HUDEP-2 (cell line): ENCODE data around the gene PCNX3.
"Not testable (repeated sequence)": the region's sequence is repeated elsewhere in the genome, so short reads cannot be mapped to it uniquely, and the experiment has no call there.

Experiments
- DNase-seq, 76 experiments: peaks; one replicate each; lab custom pipeline; 2025; ENCODE audit not compliant: unreplicated experiment in 76 of 76; lab: John Stamatoyannopoulos, UW

PCNX3 gene

GRCh38 chr11:65651589-65652510 lies 36.3 kb downstream of the PCNX3 start:
- DNase-seq: peak in 58 of 76 experiments; percentile 4 to 65 (median 41)

GRCh38 chr11:65652511-65653228 lies 37.1 kb downstream of the PCNX3 start:
- peak in 72 of 76 experiments; percentile 45 to 95 (median 82) for DNase-seq

- peak in 1 of 76 experiments; percentile 15 for DNase-seq
Measured at GRCh38 chr11:65653229-65654225, 38.0 kb downstream of the PCNX3 start.

- no peak for DNase-seq
Measured at GRCh38 chr11:65654375-65655349, 39.1 kb downstream of the PCNX3 start.

- DNase-seq: no peak
Measured at GRCh38 chr11:65655570-65656332, 40.2 kb downstream of the PCNX3 start.

GRCh38 chr11:65657426-65657825 lies 41.9 kb downstream of the PCNX3 start:
- DNase-seq: no peak

- DNase-seq: no peak
Measured at GRCh38 chr11:65658174-65659021, 42.8 kb downstream of the PCNX3 start.

- no peak for DNase-seq
Measured at GRCh38 chr11:65660038-65660437, 44.5 kb downstream of the PCNX3 start.

- not testable (repeated sequence) for DNase-seq
Measured at GRCh38 chr11:65660908-65661307, 45.3 kb downstream of the PCNX3 start.

- DNase-seq: no peak
Measured at GRCh38 chr11:65661599-65662246, 46.1 kb downstream of the PCNX3 start.

GRCh38 chr11:65662247-65662798 lies 46.7 kb downstream of the PCNX3 start:
- DNase-seq: no peak

GRCh38 chr11:65662799-65663638 lies 47.4 kb downstream of the PCNX3 start, which contains the start of gene RELA:
Gene RELA, minus strand, starts transcription at chr11:65662916. Its CDS starts 84 bp downstream, at chr11:65662832.
- DNase-seq: peak in 73 of 76 experiments; percentile 67 to 97 (median 88)

GRCh38 chr11:65663639-65664200 lies 48.1 kb downstream of the PCNX3 start:
- peak in 3 of 76 experiments; percentile 8 to 18 (median 8) for DNase-seq

- DNase-seq: no peak
Measured at GRCh38 chr11:65672180-65672860, 56.7 kb downstream of the PCNX3 start.

- DNase-seq: no peak
Measured at GRCh38 chr11:65672982-65673381, 57.4 kb downstream of the PCNX3 start.
